Stimulated activated CD8-positive, alpha-beta memory T cell treated with anti-CD3 and anti-CD28 coated beads, Interleukin-4, amount 100 ng/mL, for 1 hour (primary cell): Measurements from ENCODE around the gene KCTD4.
"Not testable (repeated sequence)": the region's sequence is repeated elsewhere in the genome, so short reads cannot be mapped to it uniquely, and the experiment has no call there.

Experiments used
- DNase-seq, 2 donors: peaks; one replicate each; pipeline ENCODE4 v3.0.0-alpha.2; 2020; ENCODE audit warnings: low read depth in 2 of 2, low spot score in 1 of 2

The KCTD4 gene

DNA sequence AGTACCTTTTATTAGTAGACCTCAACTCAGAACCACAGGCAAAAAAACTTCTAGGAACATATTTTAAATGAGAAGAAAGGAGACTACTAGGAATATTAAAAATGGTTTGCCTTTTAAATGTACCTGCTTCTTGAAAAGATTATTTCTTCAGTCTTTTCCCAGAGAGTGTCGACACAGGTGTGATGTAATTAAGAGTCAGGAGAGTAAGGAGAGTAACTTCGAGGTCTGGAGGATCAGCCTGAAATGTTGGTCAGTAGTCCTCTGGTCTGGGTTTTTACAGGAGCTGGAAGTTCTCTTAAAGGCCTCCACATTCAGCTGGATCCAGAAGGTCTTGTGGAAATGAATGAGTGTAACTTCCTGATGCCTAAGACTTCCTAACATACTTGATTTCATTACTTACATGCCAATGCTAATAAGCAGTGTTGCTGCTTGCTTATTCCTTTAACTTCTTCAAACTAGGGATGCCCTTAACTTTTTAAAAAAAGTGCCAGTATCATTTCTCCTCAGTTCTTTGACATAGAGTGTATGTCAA, at the start of gene KCTD4:
KCTD4 (minus strand) TSS at position 345 of the 532 bp plus-strand sequence. CDS start 6,478 bp downstream, outside the sequence.
- no peak for DNase-seq

DNA sequence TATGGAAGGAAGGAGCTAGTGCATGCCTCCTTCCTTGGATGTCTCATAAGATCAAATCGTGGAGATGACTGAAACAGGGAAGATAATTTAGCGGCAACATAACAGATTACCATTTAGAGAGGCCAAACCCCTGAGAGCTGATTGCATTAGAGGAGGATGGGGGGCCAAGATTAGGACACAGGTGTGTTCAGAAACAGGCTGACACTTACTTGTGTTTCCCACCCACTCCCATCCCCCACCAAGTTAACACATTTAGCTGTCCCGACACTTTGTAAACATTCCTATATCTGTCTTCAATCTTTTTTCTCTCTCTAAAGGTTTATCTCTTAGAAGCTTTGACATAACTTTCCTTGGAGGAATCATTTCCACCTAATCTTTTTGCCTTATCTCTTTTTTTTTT, 48.8 kb upstream of the KCTD4 start:
- no peak for DNase-seq

DNA sequence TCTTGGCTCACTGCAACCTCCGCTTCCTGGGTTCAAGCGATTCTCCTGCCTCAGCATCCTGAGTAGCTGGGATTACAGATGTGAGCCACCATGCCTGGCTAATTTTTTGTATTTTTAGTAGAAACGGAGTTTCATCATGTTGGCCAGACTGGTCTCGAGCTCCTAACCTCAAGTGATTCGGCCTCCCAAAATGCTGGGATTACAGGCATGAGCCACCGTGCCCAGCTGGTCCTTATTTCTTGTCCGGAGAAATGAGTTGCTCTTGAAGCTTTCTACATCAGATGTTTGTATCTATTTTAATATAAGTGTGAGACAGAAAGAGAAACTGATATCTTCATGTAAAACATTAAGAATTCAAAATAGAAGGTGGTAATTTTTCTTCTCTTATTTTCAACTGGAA, 43.9 kb upstream of the KCTD4 start:
- not testable (repeated sequence) for DNase-seq

DNA sequence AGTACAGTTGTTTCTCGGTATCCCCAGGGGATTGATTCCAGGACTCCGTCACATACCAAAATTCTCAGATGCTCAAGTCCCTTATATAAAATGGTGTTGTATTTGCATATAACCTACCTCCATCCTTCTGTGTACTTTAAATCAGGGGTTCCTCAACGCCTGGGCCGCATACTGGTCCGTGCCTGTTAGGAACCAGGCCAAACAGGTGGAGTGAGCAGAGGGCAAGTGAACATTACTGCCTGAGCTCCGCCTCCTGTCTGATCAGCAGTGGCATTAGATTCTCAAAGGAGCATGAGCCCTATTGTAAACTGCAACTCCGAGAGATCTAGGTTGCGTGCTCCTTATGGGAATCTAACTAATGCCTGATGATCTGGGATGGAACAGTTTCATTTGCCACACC, 42.2 kb upstream of the KCTD4 start:
- no peak for DNase-seq

DNA sequence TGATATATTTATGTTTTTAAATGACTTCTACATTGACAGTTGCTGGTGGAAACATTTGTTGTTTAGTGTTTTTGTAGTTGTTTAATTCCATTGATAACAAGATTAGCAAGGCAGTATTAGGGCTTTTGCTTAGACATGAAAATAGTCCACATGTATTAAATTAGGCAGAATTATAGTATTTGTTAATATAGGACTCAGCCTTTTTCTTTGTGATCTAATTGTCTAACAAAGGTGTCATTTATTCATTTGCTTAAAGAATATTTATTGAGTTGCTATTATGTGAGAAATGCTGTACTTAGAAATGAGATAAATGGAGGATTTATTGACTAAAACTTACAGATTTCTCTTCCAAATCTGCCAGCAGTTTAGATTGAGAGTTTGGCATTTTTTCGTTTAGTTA, 41.7 kb upstream of the KCTD4 start:
- DNase-seq, result no peak

DNA sequence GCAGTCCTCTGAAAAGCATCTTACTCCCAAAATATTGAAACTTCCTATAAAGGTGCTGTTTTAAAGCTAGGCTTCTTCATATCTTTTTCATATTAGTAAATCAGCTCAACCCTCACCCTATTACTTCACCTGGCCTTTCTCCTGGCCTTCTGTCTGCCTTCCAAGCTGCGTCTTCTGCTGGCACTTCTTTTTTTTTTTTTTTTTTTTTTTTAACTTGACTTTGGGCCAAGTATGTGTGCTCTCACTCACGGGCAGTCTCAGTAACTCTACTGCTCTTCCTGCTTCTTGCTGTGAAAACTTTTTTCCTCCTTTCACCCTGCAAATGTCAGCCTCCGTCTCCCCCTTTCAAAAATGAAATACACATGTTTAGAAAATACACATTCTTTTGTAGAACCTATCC, 41.2 kb upstream of the KCTD4 start:
- no peak for DNase-seq

DNA sequence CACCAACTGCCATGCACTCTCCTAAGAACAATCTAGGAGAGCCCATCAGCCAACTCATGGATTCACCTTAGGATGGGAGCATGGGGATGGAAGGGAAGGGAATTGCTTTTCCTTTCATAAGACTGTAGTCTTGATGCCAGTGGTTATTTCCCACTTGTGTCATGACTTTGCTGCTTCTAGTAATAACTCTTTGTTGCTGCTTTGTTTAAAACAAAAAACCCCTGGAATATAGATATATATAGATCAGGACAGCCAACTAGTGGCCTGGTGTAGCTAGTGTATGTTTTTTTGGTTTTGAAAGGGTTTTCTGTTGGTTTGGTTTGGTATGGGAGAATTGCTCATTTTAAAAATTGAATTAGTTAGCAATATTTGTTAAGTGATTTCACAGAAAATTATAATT, 39.3 kb upstream of the KCTD4 start:
- no peak for DNase-seq

DNA sequence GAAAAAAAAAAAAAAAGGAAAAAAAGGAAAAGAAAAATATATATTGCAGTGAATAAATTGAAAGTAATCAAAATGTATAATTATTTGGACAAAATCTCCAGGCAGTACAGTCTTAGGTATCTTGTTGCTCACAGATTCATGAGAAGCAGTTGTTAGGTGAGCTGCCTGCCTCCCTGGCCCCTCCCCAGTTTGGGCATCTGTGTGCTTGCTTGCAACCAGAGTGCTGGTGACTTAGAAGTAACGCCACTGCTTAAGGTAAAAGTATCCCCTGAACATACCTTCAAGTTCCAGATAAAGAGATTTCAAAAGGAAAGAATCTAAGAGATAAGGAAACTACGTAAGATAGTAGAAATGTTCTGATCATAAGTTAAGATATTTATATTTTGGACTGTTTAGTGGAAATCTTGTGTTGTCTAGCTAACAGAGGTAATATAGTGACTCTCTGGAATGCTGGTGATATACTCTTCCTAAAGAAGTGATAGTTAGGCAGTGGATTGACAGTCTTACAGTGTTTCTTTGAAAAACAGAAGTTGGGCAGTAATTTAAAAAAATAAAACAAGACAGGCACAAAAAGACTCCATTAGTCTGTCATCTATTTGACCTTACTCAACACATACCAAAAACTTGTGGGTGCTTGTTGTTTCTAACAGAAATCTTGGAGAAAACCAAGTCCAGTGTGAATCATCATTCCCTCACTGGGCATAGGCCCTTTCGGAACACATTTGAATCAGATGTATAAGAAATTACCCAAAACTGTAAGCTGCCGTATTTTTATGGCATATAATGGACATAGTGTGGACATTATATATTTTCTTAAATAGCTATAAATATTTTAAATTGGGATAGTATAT, 38.3 kb upstream of the KCTD4 start:
- DNase-seq, result no peak

DNA sequence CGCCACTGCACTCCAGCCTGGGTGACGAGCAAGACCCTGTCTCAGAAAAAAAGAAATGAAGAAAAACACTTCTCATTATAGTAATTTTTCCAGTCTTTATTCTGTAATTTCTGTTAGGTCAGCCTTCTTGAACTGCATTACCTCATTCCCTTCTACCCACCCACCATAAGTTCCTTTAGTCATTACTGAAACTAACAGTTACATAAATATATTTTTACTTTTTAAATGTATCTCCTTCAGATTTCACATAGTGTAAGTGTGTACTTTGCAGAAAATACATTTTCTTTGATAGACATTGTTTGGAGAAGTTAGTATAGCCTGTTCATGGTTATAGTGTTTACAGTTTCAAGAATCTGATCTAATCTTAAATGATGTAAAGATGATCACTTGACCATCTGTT, 31.7 kb upstream of the KCTD4 start:
- no peak for DNase-seq

DNA sequence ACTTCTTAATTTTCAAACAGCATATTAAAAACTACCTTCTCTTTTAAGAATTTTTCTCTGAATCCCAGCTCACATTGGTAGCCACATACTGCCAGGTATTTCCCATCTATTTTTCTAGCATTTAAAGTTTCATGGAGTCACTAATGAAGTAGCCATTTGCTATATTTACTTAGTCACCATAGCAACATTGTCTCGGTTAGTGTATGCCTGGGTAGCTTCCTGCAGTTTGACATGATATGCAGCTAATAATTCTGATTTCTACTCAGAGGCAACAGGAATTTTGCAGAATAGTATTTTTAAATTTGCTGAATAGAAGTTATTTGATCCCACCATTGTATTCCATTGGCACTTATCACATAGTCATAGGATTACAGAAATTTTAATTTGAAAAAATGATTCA, 30.9 kb upstream of the KCTD4 start:
- DNase-seq, result no peak

DNA sequence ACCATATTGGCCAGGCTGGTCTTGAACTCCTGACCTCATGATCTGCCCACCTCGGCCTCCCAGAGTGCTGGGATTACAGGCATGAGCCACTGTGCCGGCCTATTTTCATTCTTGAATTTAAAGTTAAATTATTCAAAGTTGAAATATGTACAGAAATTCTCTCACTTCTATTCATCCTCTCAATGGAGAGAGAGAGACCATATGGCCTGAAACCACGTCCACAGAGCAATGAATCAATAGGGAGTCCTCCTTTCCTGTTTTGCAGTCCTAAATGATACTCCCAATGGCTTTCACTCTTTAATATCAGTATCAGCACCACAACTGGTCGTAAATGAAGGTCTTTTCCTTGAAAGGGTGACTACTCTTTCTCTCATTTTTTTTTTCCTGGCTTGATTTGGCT, 30.5 kb upstream of the KCTD4 start:
- DNase-seq, result no peak

DNA sequence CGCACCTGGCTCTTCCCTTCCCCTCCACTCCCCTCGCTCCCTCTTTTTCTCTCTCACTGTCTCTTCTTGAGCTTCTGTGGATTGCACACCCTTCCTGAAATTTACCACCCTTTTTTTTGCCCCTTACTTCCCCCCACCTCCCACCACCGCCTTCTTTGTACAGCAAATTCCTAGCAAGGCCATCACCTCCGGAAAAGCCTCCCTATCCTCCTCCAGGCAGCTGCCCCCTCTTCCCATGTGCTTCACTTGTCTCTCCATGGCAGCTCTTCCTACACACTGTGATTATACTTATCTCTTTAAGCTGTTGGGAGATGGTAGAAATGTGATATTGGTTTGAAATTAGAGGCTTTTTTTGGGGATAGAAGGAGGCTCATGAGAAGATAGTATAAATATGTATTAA, 28.3 kb upstream of the KCTD4 start:
- DNase-seq, result no peak

DNA sequence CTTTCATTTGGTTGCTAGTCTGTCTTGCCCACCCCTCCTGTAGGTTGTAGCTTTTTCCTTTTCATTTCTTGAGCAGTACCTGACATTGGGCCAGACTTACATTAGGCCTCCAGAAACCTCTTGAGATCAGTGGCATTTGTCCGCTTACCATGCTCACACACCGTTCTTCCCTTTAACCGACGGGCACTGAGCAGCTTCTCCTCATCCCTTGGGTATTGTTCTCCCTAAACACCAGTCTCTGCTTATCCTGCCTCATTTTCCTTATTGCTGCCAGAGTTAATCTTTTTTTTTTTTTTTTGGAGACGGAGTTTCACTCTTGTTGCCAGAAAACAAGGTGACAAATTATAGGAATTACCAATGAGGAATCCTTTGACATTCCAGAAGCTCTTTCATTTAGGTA, 27.2 kb upstream of the KCTD4 start:
- no peak for DNase-seq

DNA sequence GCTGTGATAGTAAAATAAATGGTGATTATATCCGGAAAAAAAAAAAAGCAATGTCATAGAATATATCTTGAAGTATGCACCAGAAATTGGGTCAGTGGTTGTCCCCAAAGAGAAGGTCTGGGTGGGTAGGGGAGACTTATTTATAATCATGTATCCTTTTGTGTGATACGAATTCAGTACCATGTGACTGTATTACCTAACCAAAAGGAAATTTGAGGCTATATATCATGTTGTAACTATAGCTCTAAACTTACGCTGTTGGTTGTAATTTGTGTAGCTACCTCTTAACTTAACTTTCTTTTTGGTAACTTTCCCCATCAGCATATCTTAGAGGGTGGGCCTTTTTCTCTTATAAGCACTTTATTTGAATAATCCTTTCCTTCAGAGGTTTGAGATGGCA, 25.2 kb upstream of the KCTD4 start:
- DNase-seq, result no peak

DNA sequence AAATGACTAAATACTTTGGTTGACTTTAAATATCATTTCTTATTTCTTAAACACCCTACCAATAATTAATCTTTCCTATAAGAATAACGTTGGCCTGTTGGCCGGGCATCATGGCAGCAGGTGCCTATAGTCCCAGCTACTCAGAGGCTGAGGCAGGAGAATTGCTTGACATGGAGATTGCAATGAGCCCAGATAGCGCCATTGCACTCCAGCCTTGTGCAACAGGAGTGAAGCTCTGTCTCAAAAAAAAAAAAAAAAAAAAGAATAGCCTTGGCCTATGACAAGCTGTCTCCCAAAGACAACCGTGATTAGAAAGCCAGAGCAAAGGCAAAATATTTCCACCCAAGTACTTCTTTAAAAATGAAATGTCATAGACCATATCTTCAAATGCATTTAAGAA, 24.5 kb upstream of the KCTD4 start:
- no peak for DNase-seq

DNA sequence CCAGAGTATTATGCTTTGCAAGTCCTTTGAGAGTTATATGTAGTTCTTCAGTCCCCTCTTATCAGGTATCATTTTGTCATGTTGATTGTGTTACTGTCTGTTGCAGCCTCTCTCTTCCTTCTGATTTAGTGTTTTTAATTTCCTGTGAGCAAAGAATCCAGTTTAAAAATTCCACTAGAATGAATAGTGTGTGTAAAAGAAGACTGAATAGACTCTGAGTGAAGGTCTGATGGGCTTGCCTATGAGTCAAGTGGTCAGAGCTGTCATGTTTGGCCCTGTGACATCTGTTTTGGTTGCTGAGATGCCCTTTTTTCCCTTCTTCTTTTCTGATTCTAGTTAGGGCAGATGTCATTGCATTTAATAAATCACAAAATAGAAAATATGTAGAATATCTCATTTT, 23.3 kb upstream of the KCTD4 start:
- DNase-seq, result no peak

DNA sequence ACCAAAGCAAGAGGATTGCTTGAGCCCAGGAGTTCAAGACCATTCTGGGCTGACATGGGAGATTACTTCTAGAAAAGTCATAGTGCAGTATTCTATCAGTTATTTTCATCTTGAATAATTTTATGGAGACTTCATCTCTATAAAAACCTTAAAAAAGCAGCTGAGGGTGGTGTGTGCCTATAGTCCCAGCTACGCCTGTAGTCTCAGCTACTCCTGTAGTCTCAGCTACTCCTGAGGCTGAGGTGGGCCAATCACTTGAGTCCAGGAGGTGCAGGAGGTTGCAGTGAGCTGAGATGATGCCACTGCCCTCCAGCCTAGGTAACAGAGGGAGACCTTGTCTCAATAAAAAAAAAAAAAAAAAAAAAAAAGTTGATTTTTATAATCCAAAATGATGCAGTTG, 22.1 kb upstream of the KCTD4 start:
- DNase-seq, result no peak

DNA sequence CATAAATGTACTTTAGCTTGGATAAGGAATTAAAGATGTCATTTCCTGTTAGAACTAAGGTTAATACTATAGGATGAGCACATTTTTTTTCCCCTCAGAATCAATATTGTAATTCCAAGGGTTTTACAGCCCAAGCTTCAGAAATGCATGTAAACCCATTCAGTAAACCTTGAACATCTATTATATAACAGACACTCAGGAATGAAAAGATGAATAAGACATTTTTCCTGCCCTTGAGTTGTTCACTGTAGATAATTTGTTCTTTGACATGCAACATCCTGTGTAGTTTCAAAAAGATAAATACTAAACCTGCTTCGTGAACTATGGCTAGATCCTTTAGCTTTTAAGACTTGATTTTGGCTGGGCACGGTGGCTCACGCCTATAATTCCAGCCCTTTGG, 21.7 kb upstream of the KCTD4 start:
- no peak for DNase-seq

DNA sequence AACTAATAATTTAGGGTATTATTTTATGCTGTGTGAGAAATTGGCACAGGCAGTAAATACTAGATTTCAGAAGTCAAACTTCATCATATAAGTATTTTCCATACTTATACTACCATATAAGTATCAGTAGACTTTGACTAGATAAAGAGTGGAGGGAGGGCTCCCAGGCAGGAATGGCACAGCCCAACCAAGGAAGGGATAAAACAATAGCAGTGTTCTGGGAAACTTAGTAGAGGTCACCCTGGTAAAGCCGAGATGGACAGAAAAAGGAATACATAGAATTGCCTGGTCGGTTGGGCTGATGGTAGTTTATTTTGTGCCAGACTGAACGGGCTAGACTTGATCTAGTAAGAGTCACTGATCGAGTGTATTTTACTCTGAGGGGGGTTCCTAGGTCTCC, 19.6 kb upstream of the KCTD4 start:
- DNase-seq, result no peak

DNA sequence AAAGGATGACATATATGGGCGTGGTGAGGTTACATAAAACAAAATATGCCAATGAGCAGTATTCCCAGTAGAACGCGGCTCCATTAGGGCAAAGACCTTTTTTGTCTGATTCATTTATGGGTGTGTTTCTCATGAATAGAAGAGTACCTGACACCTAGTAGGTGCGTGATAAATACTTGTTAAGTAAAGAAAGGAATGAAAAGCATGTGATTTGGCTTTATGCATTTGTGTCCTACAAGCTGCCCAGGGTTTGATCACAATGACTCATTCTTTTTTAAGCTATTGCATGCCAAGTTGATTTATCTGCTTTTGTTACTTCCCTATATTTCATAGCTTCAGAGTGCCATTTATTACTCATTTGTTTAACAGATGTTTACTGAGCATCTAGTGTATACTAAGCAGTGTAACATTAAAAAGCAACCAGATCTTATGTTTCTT, 19.1 kb upstream of the KCTD4 start:
- DNase-seq, result no peak

DNA sequence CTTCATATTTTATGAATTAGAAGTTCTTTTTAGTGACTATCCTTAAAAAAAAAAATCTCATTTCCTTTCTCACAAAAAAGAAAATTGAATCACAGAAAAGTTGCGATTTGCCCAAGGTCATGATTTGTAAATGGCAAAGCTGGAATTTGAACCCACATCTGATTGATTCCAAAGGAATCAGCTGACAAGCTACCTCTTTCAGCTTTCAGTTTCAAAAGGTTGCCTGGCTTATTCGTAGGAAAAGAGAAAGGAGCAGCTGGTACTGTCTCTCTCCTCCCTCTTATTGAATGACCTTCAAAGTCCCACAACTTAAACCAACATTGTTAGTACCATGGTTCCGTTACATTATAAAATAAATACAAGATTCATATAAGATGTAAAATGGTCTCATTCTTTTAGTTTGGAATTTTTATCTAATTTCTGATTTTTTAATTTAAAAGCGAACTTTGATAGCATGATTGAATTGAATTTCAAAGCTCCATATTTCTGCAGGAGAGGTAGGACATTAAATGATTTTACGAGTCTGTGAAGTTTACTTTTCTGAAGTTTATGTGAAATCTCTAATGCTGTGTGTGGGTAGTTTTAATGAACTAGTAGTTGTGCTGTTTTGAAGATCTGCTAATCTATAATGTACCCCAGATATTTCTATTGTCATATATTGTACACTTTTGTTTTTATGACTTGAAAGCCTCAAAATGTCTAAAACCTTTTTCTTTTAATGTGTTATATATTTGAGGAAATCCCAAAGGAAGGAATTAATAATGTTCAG, 18.5 kb upstream of the KCTD4 start:
- no peak for DNase-seq

DNA sequence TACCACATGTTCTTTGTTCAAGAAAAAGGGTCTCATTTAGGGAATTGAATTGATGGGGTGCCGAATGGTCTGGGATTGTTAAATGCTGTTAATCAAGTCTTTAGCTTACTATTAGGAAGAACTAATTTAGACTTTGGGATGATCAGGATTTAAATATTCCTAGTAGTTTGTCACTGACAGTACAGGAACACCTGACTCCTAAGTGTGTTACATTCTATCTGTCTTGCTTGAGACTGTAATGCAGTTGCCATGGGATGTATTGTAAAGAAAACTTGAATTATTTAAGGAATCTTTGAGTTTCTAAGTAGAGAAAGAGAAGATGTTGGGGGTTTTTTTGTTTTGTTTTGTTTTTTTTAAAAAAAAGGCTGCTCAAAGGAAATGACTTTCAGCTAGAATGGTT, 17.8 kb upstream of the KCTD4 start:
- no peak for DNase-seq
